Cardiac muscle cell (in vitro differentiated cells and primary cell): ENCODE measurements around the gene RAE1. TPM values are rescaled to one million over a fixed set of nuclear protein-coding genes. Genes with fewer than 3 reads are reported as not detected.

Experiments used
- DNase-seq, 2 donors: peaks; one replicate each; pipeline versions ENCODE4 v3.0.0 to v3.0.0-alpha.2; 2010 to 2017; ENCODE audit warnings: low read depth in 1 of 2, low spot score in 1 of 2
- H3K27ac ChIP-seq: fragments of 200-600 bp; sonication (generic); 2 replicates; pipeline ENCODE4 v1.5.1; 2016
- H3K27me3 ChIP-seq: fragments of 200-600 bp; sonication (generic); 2 replicates; pipeline ENCODE4 v1.6.0; 2016; ENCODE audit warnings: control low read depth
- H3K36me3 ChIP-seq: fragments of 200-600 bp; sonication (generic); 2 replicates; pipeline ENCODE4 v1.5.1; 2016; ENCODE audit warnings: control low read depth
- H3K4me1 ChIP-seq: fragments of 200-600 bp; sonication (generic); 2 replicates; pipeline ENCODE4 v1.8.1; 2017; ENCODE audit warnings: low read depth, mild to moderate bottlenecking, mixed run types
- H3K4me3 ChIP-seq: fragments of 200-600 bp; sonication (generic); 2 replicates; pipeline ENCODE4 v1.5.1; 2016; ENCODE audit warnings: mild to moderate bottlenecking
- H3K9me3 ChIP-seq: fragments of 200-600 bp; sonication (generic); 2 replicates; pipeline ENCODE4 v1.5.1; 2017; ENCODE audit warnings: low read depth, mild to moderate bottlenecking, control low read depth
- CTCF ChIP-seq: IDR thresholded peaks from 2 replicates; pipeline ENCODE4 v1.5.1; 2012; ENCODE audit warnings: low read depth, mild to moderate bottlenecking, low read length
- polyA plus RNA-seq: library from polyadenylated mRNA; unstranded; fragments of >200 nt; fragmentation: Nextera tagmentation; extraction: Ambion mirVana; gene quantifications from 2 replicates; pipeline ENCODE4 v1.2.1, GENCODE V29; 2016
- total RNA-seq: library from RNA; depleted of rRNA; stranded (reverse); fragments of >200 nt; gene quantifications from 2 replicates; pipeline ENCODE4 v1.2.3, GENCODE V29; 2016

RAE1 gene
- total and polyA plus RNA-seq, 2 experiments from 2014 or later: 34.2 to 72.4 TPM

DNA sequence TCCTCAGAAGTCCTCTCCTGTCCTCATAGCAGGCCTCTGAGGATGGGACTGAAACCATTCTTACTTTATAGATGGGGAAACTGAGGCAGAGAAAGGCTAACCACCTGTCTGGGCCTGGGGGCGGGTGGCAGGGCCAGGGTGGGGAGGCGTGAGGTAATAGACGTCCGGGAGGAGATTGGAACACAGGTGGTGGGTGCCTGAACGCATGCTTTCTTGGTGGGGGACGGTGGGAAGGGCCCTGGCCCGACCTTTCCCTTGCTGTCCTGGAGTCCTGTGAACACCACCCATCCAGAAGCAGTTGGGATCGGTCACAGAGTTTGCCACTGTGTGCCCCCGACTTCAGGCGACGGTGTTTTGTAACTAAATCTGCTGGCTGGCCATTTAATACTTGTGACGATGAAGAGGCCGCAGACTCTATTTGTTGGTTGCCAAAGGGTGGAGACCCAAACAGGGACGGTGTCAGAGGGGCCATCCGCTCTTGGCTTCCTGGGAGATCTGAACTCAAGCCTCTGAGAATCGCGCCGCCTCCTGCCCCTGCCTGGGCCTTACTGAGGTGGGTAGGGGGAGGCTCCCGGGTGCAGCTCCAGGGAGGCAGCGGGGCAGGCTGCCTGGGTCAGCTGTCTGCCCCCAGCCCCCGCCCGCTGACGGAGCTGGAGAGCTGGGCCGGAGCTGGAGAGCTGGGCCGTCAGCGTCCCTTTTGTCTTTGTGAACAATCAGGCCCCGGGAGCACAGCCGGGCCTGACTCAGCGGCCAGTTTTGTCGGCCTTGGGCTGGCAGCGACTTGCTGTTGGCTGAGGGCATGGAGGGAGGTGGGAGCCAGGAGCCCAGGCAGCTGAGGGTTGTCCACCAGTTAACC lies 44.3 kb downstream of the RAE1 start:
- Histone ChIP-seq H3K4me3 (peak overlapping the region; percentile 100), H3K4me1 (peaks cover 68% of the 10 kb centered on the region), H3K9me3 (no peaks in the 10 kb centered on the region), H3K27me3 (no peaks in the 10 kb centered on the region), H3K36me3 (peaks cover 63% of the 10 kb centered on the region), H3K27ac (peak overlapping the region; percentile 93)
- TF ChIP-seq CTCF: no peak
- DNase-seq: peak; percentile 40 to 62

DNA sequence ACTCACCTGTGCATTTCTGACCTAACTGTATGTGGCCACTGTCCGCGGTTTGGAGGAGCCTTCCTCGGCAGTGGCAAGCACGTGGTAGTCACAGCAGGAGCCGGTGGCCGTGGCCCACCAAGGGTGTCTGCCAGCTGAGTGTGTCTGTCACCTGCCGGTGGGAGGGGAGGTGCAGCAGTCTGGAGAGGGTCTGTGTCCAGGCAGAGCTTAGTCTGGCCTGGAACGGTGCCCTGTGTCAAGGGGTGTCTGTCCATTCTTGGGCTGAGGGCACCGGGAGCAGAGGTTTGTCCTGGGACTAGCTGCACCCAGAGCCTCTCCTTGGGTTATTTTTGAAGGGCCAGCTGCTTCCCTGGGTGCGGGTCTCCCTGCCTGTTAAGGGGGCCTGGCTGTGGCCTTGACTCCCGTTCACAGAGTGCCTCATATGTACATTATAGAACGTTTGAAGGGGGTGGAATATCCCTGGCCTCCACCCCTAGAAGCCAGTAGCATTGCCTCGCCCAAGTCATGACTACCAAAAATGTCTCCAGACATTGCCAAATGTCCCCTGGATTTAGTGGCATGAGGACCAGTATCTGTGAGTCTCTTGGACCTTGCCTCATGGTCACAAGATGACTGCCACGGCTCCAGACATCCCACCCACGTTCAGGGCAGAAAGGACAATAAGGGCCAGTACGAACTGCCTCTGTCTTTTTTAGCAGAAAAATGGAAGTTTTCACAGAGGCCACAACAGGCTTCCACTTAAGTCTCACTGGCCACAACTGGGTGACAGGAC lies 45.3 kb downstream of the RAE1 start:
- Histone ChIP-seq H3K9me3 (no peaks in the 10 kb centered on the region), H3K4me1 (peaks cover 71% of the 10 kb centered on the region), H3K27me3 (no peaks in the 10 kb centered on the region), H3K4me3 (peak overlapping the region; percentile 100), H3K27ac (peak overlapping the region; percentile 93), H3K36me3 (peaks cover 73% of the 10 kb centered on the region)
- no peak for TF ChIP-seq CTCF
- no peak for DNase-seq

DNA sequence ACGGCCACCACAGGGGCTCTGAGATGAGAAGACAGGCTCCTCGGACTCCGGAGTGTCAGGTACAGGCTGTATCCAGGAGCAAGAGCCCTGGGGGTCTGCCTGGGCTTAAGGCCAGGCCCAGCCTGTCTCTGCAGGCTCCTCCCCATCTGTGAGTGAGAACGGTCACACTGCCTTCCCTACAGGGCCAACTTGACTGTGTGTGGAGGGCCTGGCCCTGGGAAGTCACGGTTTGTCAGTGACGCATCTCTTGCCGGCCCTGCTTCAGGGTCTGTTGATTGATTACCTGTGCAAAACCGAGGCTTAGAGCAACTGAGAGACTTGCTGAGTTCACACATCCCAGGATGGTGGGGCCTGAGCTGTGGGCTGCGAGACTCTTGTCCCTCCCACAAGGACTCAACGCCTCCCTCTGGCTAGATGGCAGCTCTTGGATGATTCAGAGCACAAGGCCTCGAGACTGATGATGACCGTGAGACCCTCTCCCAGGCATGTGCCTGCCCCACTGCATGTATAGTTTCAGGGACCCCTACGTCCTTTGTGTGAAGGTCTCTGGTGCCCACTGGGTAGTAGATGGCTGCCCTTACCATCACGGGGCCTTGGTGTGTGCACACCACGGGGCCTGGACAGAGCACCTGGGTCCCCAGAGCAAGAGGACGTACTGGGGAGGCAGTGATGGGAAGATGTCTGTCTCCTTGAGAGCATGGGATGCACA lies 46.1 kb downstream of the RAE1 start:
- H3K27me3 ChIP-seq: no peaks in the 10 kb centered on the region
- no peak for TF ChIP-seq CTCF
- peaks cover 72% of the 10 kb centered on the region for H3K4me1 ChIP-seq
- H3K9me3 ChIP-seq: no peaks in the 10 kb centered on the region
- no peak overlapping the region for H3K4me3 ChIP-seq
- no peak for DNase-seq
- peaks cover 81% of the 10 kb centered on the region for H3K36me3 ChIP-seq
- peak overlapping the region; percentile 93 for H3K27ac ChIP-seq

DNA sequence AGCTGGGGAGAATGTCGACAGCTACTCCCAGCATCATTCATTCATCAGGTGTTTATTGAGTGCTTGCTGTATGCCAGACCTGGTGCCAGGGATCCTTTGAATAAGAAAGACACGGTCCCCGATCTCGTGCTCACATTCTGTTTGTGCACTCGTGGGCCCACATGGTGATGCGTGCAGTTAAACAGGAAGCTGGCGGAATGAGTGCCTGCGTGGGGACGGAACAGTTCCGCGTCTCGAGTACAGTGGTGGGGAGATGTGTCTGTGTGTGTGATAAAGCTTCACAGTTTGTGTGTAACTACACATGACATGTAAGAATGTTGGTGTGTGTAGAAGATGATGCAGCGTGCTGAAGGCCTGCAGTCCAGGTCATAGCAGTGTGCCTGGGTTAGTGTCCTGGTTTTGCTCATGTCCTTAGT lies 46.6 kb downstream of the RAE1 start:
- H3K27ac ChIP-seq: peak overlapping the region; percentile 93
- no peak overlapping the region for H3K4me3 ChIP-seq
- H3K36me3 ChIP-seq: peaks cover 85% of the 10 kb centered on the region
- no peak for DNase-seq
- no peaks in the 10 kb centered on the region for H3K9me3 ChIP-seq
- H3K4me1 ChIP-seq: peaks cover 72% of the 10 kb centered on the region
- TF ChIP-seq CTCF: no peak
- no peaks in the 10 kb centered on the region for H3K27me3 ChIP-seq

- DNase-seq: no peak
- no peak for TF ChIP-seq CTCF
- Histone ChIP-seq H3K27me3 (no peaks in the 10 kb centered on the region), H3K4me3 (no peak overlapping the region), H3K9me3 (no peaks in the 10 kb centered on the region), H3K36me3 (peaks cover 85% of the 10 kb centered on the region), H3K27ac (peak overlapping the region; percentile 93), H3K4me1 (peaks cover 72% of the 10 kb centered on the region)
Measured at GRCh38 chr20:57398231-57398821, 47.3 kb downstream of the RAE1 start.
